Hematopoietic multipotent progenitor cell treated with erythropoietin and hydrocortisone succinate and interleukin-3 and kit ligand, for 8 days (in vitro differentiated cells): ENCODE data around the gene SORCS3.

Source experiments
- DNase-seq: peaks from one replicate; pipeline ENCODE4 v3.0.0-alpha.2; 2015

SORCS3 gene

DNA sequence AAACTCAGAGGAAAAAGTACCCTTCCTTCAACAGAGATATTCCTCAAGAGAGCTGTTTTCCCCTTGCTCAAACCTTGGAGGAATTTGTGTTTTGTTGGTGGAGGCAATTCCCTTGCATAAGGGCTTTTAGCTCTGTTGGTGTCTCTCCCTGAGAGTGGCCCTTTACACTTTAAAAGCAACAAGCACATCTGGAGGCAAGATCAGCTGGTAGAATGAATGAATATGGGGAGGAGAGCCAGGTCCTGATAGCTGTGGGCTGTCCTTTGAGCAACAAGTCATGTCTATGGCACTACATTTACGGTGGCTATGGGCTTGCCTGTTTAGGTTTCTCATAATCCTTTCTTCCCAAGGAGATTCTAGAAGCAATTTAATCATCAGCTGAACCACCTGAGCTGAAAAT, 384.0 kb downstream of the SORCS3 start:
- DNase-seq, result no peak

DNA sequence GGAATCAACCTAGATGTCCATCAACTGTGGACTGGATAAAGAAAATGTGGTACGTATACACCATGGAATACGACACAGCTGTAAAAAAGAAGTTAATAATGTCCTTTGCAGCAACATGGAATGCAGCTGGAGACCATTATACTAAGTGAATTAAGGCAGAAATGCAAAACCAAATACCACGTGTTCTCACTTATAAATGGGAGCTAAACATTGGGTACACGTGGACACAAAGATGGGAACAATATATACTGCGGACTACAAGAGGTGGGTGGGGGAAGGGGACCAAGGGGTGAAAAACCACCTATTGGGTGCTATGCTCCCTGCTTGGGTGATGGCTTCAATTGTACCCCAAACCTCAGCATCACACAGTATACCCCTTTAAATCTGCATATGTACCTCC, 385.5 kb downstream of the SORCS3 start:
- no peak for DNase-seq

DNA sequence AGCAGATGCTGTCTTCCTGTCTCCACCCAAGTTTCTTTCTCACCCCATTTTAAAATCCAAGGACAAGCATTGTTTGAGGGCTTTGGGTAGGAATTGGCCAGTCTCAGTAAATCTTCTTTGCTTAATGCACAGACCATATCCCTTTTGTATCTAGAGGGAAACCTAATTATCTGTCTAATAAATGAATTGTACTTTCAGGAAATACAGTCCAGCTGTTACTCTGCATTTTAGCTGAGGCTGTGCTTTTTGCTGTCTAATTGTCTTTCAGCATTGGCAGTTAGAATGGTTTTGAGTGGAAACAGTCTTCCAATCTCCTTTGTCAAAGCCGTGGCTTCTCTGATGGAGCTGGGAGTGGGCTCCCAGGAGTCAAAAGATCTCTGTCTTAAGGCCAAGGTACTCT, 388.2 kb downstream of the SORCS3 start:
- no peak for DNase-seq

DNA sequence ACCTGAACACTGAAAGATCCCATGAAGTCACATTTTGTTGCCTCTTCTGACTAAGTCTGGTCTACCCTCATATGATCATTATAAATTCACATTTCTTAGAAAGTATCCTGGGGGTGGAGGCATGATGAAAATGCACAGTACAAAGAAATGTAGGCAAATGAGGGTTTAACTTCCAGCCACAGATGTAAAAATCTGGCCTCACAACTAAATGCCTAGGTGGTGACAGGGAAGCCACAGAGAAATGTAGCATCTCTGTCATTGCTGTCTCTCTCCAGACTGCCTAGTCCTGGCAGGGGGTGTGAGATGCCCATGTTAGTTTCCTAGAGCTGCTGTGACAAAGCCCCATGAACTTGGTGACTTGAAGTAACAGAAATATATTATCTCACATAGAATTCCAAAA, 395.9 kb downstream of the SORCS3 start:
- no peak for DNase-seq

- DNase-seq, result no peak
Observed at GRCh38 chr10:105041956-105042355, 400.9 kb downstream of the SORCS3 start.

DNA sequence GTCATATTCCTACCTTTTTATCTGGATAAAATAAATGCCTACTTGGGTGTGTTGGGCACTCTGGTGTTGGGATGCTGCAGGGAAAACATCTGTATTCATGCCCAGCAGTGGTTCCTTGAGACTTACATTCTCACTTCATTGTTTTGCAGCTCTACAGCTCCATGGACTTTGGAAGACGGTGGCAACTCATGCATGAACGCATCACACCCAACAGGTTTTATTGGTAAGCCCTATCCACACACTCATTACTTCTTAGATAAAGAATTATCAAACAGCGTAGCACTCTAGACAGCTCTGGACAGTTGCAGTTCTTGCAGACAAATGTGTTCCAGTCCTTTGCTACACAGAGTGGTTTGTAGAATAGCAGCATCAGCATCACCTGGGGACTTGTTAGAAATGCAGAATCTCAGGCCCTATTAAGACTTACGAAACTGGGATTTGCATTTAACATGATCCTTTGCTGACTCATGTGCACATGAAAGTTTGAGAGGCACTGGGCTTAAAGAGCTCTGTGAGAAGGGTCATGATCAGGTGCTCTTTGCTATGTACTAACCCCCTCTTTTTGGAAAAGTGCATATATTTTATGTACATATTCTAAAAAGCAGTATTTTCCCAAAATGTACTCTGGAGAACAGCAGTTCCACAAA, 401.9 kb downstream of the SORCS3 start:
- no peak for DNase-seq

- no peak for DNase-seq
Observed at GRCh38 chr10:105044902-105045301, 403.8 kb downstream of the SORCS3 start.

DNA sequence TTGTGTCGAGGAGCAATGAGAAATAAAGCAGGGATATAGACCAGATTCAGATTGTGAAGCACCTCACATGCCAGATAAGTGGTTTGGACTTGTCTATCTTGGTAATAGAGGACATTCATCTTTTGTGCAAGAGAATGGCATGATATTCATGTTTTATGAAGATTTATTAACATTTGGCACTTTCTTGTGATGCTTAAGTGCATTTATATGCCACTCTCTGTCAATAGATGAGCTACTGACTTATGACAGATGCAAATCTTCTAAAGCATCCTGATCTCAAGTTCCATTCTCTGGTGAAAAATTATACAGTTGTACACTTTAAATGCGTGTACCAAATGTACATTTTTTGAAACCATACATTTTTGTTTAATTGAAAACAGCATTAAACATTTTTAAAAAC, 415.3 kb downstream of the SORCS3 start:
- DNase-seq, result no peak

- DNase-seq, result no peak
Observed at GRCh38 chr10:105062951-105063350, 421.9 kb downstream of the SORCS3 start.

- peak; percentile 25 for DNase-seq
Observed at GRCh38 chr10:105063796-105064195, 422.7 kb downstream of the SORCS3 start.

GRCh38 chr10:105068497-105068896, 427.4 kb downstream of the SORCS3 start:
- DNase-seq, result no peak

DNA sequence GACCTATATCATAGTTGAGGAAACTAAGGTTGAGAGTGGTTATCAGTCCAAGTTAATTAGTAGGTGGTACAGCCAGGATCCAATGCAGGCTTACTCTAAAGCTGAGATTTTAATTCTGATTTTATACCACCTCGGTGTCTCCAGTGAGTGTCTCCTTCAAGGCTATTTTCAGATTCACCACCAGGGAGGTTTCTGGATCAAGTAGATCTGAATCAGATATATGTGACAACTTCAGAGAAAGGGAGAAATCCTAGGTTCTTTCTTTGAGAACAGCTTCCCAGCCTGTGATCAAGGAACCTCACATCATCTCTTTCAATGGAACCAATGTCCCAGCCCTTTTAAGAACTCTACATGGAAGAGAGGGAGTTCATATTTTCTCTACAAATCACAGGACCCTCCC, 429.2 kb downstream of the SORCS3 start:
- no peak for DNase-seq

DNA sequence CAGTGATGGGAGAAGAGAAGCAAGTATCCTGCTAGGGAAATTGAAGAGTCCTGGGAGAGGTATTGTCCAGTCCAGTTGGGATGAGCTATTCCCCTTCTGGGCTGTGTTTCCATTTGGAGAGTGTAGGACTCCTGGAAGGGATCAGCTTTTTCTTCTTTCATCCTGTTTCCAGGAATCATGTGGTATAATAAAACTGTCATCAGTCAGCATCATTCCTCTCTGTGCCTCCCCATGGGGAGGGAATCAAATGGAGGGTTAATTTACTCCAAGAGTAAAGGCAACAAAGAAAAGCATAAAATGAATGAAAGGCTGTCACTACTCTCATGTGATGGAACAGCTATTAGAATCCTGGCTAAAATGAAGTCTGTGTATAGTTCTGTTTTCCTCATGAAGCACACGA, 429.9 kb downstream of the SORCS3 start:
- no peak for DNase-seq

GRCh38 chr10:105071980-105072379, 430.9 kb downstream of the SORCS3 start:
- DNase-seq, result no peak

DNA sequence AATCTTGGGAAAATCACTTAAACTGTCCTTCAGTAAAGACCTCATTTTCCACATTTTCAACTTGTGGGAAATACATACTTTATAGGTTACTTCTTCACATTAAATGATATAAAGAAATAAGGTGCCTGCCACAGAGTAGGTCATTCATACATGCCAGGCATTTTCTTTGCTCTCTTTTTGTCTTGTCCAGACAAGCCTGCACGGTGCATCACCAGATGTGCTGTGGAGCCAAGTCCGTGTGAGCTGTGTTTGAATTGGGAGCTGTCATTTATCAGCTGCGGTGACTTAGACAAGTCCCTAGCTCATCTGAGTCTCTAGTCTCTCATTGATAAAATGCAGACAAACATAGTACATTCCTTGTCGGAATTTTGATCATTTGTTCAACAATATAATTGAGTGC, 432.9 kb downstream of the SORCS3 start:
- DNase-seq, result no peak

- no peak for DNase-seq
Observed at GRCh38 chr10:105075031-105075430, 433.9 kb downstream of the SORCS3 start.

GRCh38 chr10:105085980-105086379, 444.9 kb downstream of the SORCS3 start:
- DNase-seq, result no peak

GRCh38 chr10:105094048-105094447, 453.0 kb downstream of the SORCS3 start:
- no peak for DNase-seq

GRCh38 chr10:105096316-105096715, 455.2 kb downstream of the SORCS3 start:
- DNase-seq, result no peak

DNA sequence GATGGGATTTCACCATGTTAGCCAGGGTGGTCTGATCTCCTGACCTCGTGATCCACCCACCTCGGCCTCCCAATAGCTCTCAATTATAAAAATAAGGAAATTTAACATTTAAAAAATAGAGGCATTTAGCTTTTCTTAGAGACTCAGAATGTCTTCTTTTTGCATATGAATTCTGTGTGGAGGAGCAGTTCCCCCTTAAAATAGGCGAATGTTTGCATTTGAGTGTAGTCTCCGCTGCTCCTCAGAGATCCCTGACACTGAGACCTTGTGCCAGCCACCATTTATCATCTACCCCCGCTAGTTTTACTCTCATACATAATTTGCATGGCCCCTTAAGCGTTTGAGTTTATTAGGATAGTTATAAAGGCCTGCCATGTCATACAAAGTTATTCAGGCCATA, 461.9 kb downstream of the SORCS3 start:
- DNase-seq, result no peak

- DNase-seq, result no peak
Observed at GRCh38 chr10:105104297-105104696, 463.2 kb downstream of the SORCS3 start.

DNA sequence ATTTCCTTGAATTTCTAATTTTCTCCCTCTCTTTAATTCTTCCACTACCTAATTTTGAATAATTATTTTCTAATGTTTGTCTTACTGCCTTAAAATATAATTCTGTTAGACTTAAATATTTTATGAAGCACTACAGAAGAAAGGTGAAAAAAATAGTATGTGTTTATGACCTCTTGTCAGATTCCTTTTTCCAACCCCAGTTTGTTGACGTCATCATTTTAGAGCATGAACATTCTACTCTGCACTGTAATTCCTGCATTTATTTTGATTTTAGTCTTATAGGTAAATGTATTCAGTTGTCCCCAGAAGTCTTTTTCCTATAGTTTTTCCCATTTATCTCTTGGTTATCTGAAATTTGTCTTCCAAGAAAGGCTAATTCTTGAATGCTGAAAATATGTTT, 468.1 kb downstream of the SORCS3 start:
- DNase-seq, result no peak

GRCh38 chr10:105112862-105113261, 471.8 kb downstream of the SORCS3 start:
- no peak for DNase-seq

GRCh38 chr10:105113666-105114065, 472.6 kb downstream of the SORCS3 start:
- no peak for DNase-seq

DNA sequence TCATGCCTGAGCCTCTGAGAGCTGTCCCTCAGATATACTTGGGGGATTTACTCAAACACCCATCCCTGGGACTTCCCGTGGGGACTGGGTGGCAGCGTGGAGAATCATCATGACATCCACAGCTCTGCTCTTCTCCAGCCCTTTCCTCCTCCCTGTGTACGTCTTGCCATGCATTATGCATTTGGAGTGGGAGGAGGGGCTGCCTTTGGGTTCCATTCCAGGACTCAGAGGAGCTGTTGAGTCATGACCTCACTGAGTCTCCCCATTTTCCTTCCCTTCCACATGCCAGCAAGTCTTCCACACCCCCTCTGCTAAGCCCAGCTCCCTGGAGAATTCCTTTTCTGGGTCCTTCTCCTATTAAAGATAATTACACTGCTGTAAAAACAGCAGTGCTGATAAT, 480.7 kb downstream of the SORCS3 start:
- DNase-seq, result no peak

- DNase-seq, result no peak
Observed at GRCh38 chr10:105128111-105128510, 487.0 kb downstream of the SORCS3 start.
